ENCODE data around the gene AMIGO2. TPM values are rescaled to one million over a fixed set of nuclear protein-coding genes. Genes with fewer than 3 reads are reported as not detected.

AMIGO2 gene
- total and polyA plus RNA-seq, 8 donors: 1.6 to 10.5 (median 3.5) TPM

DNA sequence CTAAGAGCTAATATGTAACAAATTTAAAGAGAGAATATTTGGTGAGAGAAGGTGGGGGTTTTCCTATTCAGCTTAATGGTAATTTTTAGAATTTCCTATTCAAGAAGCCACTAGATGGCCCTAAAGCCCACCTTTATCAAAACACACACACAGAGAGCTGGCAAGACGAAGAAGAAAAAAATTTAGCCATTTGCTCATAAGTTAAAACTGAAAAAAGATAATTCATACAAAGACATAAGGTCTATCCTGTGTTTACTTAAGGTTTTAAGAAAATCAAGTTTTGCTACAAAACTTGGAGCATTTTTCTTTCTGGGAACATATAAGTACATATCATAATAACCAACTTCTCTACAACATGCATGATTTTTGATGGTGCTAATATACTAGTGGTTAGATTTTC lies 47.1 kb downstream of the AMIGO2 start:
- intact Hi-C loops (cut with DNase I; ENCODE audit: low total_unique reads): loop anchor here (10.0 kb wide), 1 partner anchor 272 kb away; no protein-coding TSS in a partner anchor
- Histone ChIP-seq H3K4me1 (peaks cover 0 to 14% (median 7%) of the 10 kb centered on the region in 4 donors), H3K4me3 (no peak overlapping the region), H3K36me3 (no peaks in the 10 kb centered on the region), H3K9me3 (no peaks in the 10 kb centered on the region), H3K27ac (no peak overlapping the region), H3K27me3 (no peaks in the 10 kb centered on the region)
- DNase-seq: peak in 1 of 2 donors; percentile 84
- TF ChIP-seq, protein P1, sequence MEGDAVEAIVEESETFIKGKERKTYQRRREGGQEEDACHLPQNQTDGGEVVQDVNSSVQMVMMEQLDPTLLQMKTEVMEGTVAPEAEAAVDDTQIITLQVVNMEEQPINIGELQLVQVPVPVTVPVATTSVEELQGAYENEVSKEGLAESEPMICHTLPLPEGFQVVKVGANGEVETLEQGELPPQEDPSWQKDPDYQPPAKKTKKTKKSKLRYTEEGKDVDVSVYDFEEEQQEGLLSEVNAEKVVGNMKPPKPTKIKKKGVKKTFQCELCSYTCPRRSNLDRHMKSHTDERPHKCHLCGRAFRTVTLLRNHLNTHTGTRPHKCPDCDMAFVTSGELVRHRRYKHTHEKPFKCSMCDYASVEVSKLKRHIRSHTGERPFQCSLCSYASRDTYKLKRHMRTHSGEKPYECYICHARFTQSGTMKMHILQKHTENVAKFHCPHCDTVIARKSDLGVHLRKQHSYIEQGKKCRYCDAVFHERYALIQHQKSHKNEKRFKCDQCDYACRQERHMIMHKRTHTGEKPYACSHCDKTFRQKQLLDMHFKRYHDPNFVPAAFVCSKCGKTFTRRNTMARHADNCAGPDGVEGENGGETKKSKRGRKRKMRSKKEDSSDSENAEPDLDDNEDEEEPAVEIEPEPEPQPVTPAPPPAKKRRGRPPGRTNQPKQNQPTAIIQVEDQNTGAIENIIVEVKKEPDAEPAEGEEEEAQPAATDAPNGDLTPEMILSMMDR (IDR thresholded peaks at IDR 0.05): peak in 5 of 7 experiments; percentile 19 to 51 (median 40)
- no peak for TF ChIP-seq POLR2AphosphoS5 (IDR thresholded peaks at IDR 0.05)
- 2 to 10% (median 3%) methylated on average over 1 of the region's 1 CpG for WGBS, 5 donors

DNA sequence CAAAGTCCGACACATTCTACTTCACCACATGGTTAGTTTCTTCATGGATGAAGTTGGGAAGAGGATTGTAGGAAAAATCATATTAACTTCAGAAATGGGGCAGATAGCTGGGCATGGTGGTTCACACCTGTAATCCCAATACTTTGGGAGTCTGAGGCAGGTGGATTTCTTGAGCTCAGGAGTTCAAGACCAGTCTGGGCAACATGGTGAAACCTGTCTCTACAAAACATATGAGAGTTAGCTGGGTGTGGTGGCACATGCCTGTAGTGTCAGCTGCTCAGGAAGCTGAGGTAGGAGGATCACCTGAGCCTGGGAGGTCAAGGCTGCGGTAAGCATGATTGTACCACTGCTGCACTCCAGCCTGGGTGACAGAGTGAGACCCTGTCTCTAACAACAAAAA lies 49.9 kb downstream of the AMIGO2 start:
- no peaks in the 10 kb centered on the region for H3K27me3 ChIP-seq
- no peak for DNase-seq
- no peaks in the 10 kb centered on the region for H3K36me3 ChIP-seq
- 87 to 100% (median 93%) methylated on average over 2 of the region's 2 CpGs for WGBS, 5 donors
- H3K4me3 ChIP-seq: no peak overlapping the region
- H3K4me1 ChIP-seq: peaks cover 0 to 14% (median 7%) of the 10 kb centered on the region in 4 donors
- no peak for TF ChIP-seq POLR2AphosphoS5 (IDR thresholded peaks at IDR 0.05)
- TF ChIP-seq EP300 (IDR thresholded peaks at IDR 0.05): no peak
- TF ChIP-seq, protein P1 (IDR thresholded peaks at IDR 0.05): no peak
- no peak for TF ChIP-seq POLR2A (IDR thresholded peaks at IDR 0.05)
- intact Hi-C loops (cut with DNase I; ENCODE audit: low total_unique reads): loop anchor here (10.0 kb wide), 1 partner anchor 275 kb away; no protein-coding TSS in a partner anchor
- no peak overlapping the region for H3K27ac ChIP-seq
- H3K9me3 ChIP-seq: no peaks in the 10 kb centered on the region

DNA sequence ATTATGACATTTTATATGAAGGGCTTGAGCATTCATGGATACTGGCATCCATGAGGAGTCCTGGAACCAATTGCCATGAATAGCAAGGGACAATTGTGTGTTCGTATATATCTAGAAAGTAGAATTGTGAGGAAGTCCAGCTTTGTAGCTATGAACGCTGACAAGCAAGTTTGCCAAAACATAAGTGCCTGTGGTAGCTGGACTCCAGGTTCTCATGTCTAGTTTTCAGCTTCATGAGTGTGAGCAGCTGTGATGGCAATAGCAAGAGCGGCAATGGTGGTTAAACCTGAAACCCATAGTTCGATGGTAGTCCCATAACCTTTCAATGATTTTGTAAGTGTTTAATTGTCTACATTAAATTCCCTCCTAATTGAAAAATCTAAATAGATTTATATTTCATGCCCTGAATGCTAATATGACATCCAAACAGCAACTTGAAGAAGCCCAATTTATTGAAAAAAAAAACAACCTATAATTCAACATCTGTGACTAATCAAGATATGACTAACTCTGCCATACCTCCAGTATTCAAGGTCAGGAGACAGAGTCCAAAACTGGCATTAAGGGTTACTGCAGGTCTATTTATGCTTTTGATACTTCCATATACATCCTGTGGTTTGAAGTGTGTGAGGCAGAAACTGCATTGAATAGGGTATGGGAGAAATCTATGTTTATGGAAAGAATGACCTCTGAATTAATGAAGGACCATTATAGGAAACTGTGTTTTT lies 50.6 kb downstream of the AMIGO2 start:
- no peak overlapping the region for H3K4me3 ChIP-seq
- no peaks in the 10 kb centered on the region for H3K36me3 ChIP-seq
- H3K27me3 ChIP-seq: no peaks in the 10 kb centered on the region
- intact Hi-C loops (cut with DNase I; ENCODE audit: low total_unique reads): no loop called here
- H3K27ac ChIP-seq: no peak overlapping the region
- DNase-seq: no peak
- TF ChIP-seq, protein P1 (IDR thresholded peaks at IDR 0.05): no peak
- no peak for TF ChIP-seq EP300 (IDR thresholded peaks at IDR 0.05)
- TF ChIP-seq POLR2AphosphoS5 (IDR thresholded peaks at IDR 0.05): no peak
- TF ChIP-seq POLR2A (IDR thresholded peaks at IDR 0.05): no peak
- H3K9me3 ChIP-seq: no peaks in the 10 kb centered on the region
- peaks cover 0 to 14% (median 7%) of the 10 kb centered on the region in 4 donors for H3K4me1 ChIP-seq
- WGBS, 5 donors: 65 to 90% (median 80%) methylated on average over 4 of the region's 4 CpGs

DNA sequence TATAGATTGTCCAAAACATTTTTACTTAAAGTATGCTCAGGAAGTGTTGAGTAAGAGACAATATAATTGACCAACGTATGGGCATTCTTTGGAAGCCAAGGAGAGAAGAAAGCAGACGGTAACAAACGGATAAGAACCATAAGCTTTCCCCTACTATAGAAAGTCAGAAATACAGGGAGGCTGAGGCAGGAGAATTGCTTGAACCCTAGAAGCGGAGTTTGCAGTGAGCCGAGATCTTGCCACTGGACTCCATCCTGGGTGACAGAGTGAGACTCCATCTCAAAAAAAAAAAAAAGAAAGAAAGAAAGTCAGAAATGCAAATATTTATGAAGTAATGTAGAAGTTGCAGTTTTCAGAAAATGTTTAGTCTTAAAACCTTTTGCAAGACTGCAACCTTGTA lies 51.6 kb downstream of the AMIGO2 start:
- WGBS, 5 donors: 78 to 87% (median 83%) methylated on average over 5 of the region's 5 CpGs
- TF ChIP-seq, protein P1 (IDR thresholded peaks at IDR 0.05): no peak
- no peaks in the 10 kb centered on the region for H3K9me3 ChIP-seq
- intact Hi-C loops (cut with DNase I; ENCODE audit: low total_unique reads): no loop called here
- H3K4me3 ChIP-seq: no peak overlapping the region
- H3K36me3 ChIP-seq: no peaks in the 10 kb centered on the region
- no peak overlapping the region for H3K27ac ChIP-seq
- DNase-seq: no peak
- peaks cover 0 to 6% (median 3%) of the 10 kb centered on the region in 4 donors for H3K4me1 ChIP-seq
- no peaks in the 10 kb centered on the region for H3K27me3 ChIP-seq

Other genes starting within 250 kb of the AMIGO2 start
- 1 to 10 TPM in 3 of 5 donors, under 1 TPM in 1, not detected in 1; 0.73 to 7.6 (median 5.2) TPM for gene PCED1B, start 338 bp downstream of the AMIGO2 start, total RNA-seq
- gene PCED1B, start 338 bp downstream of the AMIGO2 start, polyA plus RNA-seq: 1 to 10 TPM; 1.4 to 2.4 (median 2.1) TPM

All from stomach (tissue), 9 donors.